ENCODE results near the gene WBP1L.

Gene WBP1L

GRCh38 chr10:102796407-102797176, 52.8 kb downstream of the WBP1L start:
- no peak overlapping the region for H3K4me3 ChIP-seq (ENCODE audit: low read length)
- DNase-seq (ENCODE audit: low read depth, low spot score): no peak

- no peak for DNase-seq (ENCODE audit: low read depth, low spot score)
- H3K4me3 ChIP-seq (ENCODE audit: low read length): no peak overlapping the region
Measured at GRCh38 chr10:102799691-102800471, 56.1 kb downstream of the WBP1L start.

- H3K4me3 ChIP-seq (ENCODE audit: low read length): no peak overlapping the region
- DNase-seq (ENCODE audit: low read depth, low spot score): no peak
Measured at GRCh38 chr10:102800611-102801335, 57.0 kb downstream of the WBP1L start.

GRCh38 chr10:102801496-102801895, 57.7 kb downstream of the WBP1L start:
- no peak for DNase-seq (ENCODE audit: low read depth, low spot score)
- no peak overlapping the region for H3K4me3 ChIP-seq (ENCODE audit: low read length)

- H3K4me3 ChIP-seq (ENCODE audit: low read length): no peak overlapping the region
- no peak for DNase-seq (ENCODE audit: low read depth, low spot score)
Measured at GRCh38 chr10:102801978-102802377, 58.2 kb downstream of the WBP1L start.

- H3K4me3 ChIP-seq (ENCODE audit: low read length): no peak overlapping the region
- no peak for DNase-seq (ENCODE audit: low read depth, low spot score)
Measured at GRCh38 chr10:102802920-102803534, 59.3 kb downstream of the WBP1L start.

GRCh38 chr10:102804382-102805055, 60.8 kb downstream of the WBP1L start:
- H3K4me3 ChIP-seq (ENCODE audit: low read length): no peak overlapping the region
- no peak for DNase-seq (ENCODE audit: low read depth, low spot score)

GRCh38 chr10:102808380-102808779, 64.6 kb downstream of the WBP1L start:
- DNase-seq (ENCODE audit: low read depth, low spot score): no peak
- no peak overlapping the region for H3K4me3 ChIP-seq (ENCODE audit: low read length)

GRCh38 chr10:102811346-102811745, 67.6 kb downstream of the WBP1L start:
- DNase-seq (ENCODE audit: low read depth, low spot score): no peak
- H3K4me3 ChIP-seq (ENCODE audit: low read length): no peak overlapping the region

- peak; percentile 92 for DNase-seq (ENCODE audit: low read depth, low spot score)
- peak overlapping the region; percentile 25 for H3K4me3 ChIP-seq (ENCODE audit: low read length)
Measured at GRCh38 chr10:102812231-102812876, 68.6 kb downstream of the WBP1L start.

- no peak for DNase-seq (ENCODE audit: low read depth, low spot score)
- H3K4me3 ChIP-seq (ENCODE audit: low read length): no peak overlapping the region
Measured at GRCh38 chr10:102813017-102813541, 69.3 kb downstream of the WBP1L start.

GRCh38 chr10:102813734-102814452, 70.1 kb downstream of the WBP1L start:
- no peak for DNase-seq (ENCODE audit: low read depth, low spot score)
- H3K4me3 ChIP-seq (ENCODE audit: low read length): no peak overlapping the region

GRCh38 chr10:102814453-102814871, 70.7 kb downstream of the WBP1L start:
- DNase-seq (ENCODE audit: low read depth, low spot score): no peak
- H3K4me3 ChIP-seq (ENCODE audit: low read length): no peak overlapping the region

GRCh38 chr10:102814873-102815661, 71.3 kb downstream of the WBP1L start:
- no peak for DNase-seq (ENCODE audit: low read depth, low spot score)
- no peak overlapping the region for H3K4me3 ChIP-seq (ENCODE audit: low read length)

GRCh38 chr10:102815790-102816549, 72.2 kb downstream of the WBP1L start:
- no peak for DNase-seq (ENCODE audit: low read depth, low spot score)
- H3K4me3 ChIP-seq (ENCODE audit: low read length): no peak overlapping the region

GRCh38 chr10:102817175-102817574, 73.4 kb downstream of the WBP1L start:
- no peak for DNase-seq (ENCODE audit: low read depth, low spot score)

More at GRCh38 chr10:102817175-102817574, 73.4 kb downstream of the WBP1L start:
- no peak overlapping the region for H3K4me3 ChIP-seq (ENCODE audit: low read length)
